Activated T-helper 1 cell treated with anti-CD3 and anti-CD28 coated beads, Interleukin-12 subunit alpha, Interleukin-12 subunit beta, Interleukin-2, Interleukin-4 antibody, amounts not matched to agents 30 ng/mL and 10 ng/mL and 1 ng/mL, durations not matched to agents 14 hours and 24 hours and 36 hours (primary cell): ENCODE measurements around the gene KCNQ1. TPM values are rescaled to one million over a fixed set of nuclear protein-coding genes. Genes with fewer than 3 reads are reported as not detected.

Source experiments
- DNase-seq: peaks from one replicate; pipeline ENCODE4 v3.0.0; 2021; ENCODE audit warnings: low spot score
- H3K27ac Mint-ChIP-seq: one replicate; pipeline ENCODE4 v1.8.0; 2021; ENCODE audit warnings: mild to moderate bottlenecking, mixed read lengths
- H3K27me3 Mint-ChIP-seq: one replicate; pipeline ENCODE4 v1.8.0; 2022; ENCODE audit warnings: mild to moderate bottlenecking, moderate library complexity, mixed read lengths; ENCODE audit not compliant: insufficient read depth
- H3K36me3 Mint-ChIP-seq: one replicate; pipeline ENCODE4 v1.8.0; 2021; ENCODE audit warnings: low read depth, mixed read lengths
- H3K4me1 Mint-ChIP-seq: one replicate; pipeline ENCODE4 v1.8.0; 2021; ENCODE audit warnings: low read depth, mixed read lengths
- H3K4me3 Mint-ChIP-seq: one replicate; pipeline ENCODE4 v1.8.0; 2021; ENCODE audit warnings: mild to moderate bottlenecking, moderate library complexity, mixed read lengths
- H3K9me3 Mint-ChIP-seq: one replicate; pipeline ENCODE4 v1.8.0; 2021; ENCODE audit warnings: mixed read lengths
- intact Hi-C: fragments of 100-400 bp; cut with micrococcal nuclease; formaldehyde crosslinking; loops from one replicate; pipeline ENCODE4 v1.15.1; 2024
- total RNA-seq: library from RNA; stranded (reverse); gene quantifications from 2 replicates; pipeline ENCODE4 v1.2.3, GENCODE V29; 2022

KCNQ1 gene
- total RNA-seq, 1 donor from 2014 or later = 6.4 TPM

DNA sequence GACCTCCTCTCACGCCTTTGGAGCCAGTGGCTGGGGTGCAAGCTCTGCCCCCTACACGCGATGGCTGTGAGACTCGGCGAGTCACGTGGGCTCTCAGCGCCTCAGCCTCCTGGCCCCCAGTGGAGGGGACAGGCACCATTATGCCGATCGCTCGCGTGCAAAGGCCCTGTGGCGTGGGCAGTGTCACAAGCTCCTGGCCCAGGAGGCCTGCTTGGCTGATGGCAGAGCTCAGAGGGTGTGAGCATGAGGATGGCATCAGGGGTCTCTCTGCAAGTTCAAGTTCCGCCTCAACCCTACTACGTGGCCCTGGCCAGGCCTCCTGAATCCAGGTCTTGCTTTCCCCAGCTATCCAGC is 345.7 kb downstream of the KCNQ1 start:
- peaks cover 17% of the 10 kb centered on the region for H3K27me3 Mint-ChIP-seq
- H3K27ac Mint-ChIP-seq = no peak overlapping the region
- no peaks in the 10 kb centered on the region for H3K4me1 Mint-ChIP-seq
- H3K4me3 Mint-ChIP-seq = no peak overlapping the region
- DNase-seq = no peak
- H3K36me3 Mint-ChIP-seq = no peaks in the 10 kb centered on the region
- intact Hi-C loops = no loop called here
- H3K9me3 Mint-ChIP-seq = peaks cover 3% of the 10 kb centered on the region

DNA sequence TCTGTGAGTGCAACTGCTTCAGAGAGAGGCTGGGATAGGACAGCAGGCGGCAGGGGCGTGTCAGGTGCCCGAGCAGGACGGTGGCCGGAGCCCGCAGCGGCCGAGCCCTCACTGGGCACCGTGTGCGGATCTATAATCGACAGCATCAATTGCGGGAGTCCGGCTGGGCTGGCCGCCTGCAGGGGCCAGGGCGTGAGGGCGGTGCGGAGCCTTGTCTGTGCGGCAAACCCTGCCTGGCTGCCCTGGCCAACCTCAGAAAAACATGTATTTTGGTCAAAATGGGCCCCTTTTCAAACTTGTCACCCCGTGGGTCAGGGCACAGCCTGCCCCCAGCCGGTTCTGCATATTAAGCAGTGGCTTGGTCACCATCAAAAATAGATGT is 346.3 kb downstream of the KCNQ1 start:
- Mint-ChIP-seq H3K36me3 (no peaks in the 10 kb centered on the region), H3K27ac (no peak overlapping the region), H3K27me3 (peaks cover 13% of the 10 kb centered on the region), H3K9me3 (peaks cover 3% of the 10 kb centered on the region), H3K4me3 (no peak overlapping the region), H3K4me1 (no peaks in the 10 kb centered on the region)
- intact Hi-C loops = no loop called here
- DNase-seq = no peak

DNA sequence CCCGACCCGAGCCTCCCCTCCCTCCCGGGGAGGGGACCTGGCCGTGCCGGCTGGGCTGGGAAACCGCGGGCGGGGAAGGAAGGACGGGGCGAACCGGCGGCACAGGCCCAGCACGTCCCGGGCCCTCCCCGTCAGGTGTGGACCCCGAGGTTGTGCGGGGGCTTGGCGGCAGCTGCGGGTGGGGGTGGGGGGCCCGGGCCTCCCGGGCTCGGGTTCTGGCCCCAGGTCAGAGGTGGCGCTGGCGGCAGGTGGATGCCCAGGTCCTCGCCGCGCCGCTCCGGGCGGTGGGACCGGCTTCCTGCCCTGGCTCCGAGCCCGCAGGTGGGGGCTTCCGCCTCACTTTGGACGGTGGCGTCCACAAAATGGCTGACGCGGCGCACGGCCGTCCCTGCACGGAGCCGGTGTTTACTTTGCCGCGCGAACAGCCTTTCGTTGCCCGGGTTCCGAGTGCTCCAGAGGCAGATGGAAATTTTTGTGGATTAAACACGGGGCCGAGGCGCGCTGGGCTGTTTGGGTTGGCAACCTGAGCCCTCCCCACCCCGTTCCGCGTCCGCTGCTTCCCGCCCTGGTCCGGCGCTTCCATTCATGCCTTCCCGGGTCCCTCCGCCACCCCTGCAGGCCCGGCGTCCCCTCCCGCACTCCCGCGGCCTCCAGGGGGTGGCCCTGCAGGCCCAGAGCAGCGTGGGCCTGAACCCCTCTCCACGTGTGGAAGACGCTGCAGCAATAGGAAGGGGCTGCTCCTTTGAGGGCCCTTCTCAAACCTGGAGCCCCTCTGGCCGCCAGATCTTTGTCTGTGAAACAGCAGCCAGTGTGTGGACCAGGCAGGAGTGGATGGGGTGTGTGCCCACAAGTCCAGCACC is 346.9 kb downstream of the KCNQ1 start:
- H3K27me3 Mint-ChIP-seq = peaks cover 9% of the 10 kb centered on the region
- intact Hi-C loops = no loop called here
- no peaks in the 10 kb centered on the region for H3K36me3 Mint-ChIP-seq
- DNase-seq = no peak
- H3K27ac Mint-ChIP-seq = no peak overlapping the region
- no peaks in the 10 kb centered on the region for H3K9me3 Mint-ChIP-seq
- no peaks in the 10 kb centered on the region for H3K4me1 Mint-ChIP-seq
- H3K4me3 Mint-ChIP-seq = peak overlapping the region; percentile 39

DNA sequence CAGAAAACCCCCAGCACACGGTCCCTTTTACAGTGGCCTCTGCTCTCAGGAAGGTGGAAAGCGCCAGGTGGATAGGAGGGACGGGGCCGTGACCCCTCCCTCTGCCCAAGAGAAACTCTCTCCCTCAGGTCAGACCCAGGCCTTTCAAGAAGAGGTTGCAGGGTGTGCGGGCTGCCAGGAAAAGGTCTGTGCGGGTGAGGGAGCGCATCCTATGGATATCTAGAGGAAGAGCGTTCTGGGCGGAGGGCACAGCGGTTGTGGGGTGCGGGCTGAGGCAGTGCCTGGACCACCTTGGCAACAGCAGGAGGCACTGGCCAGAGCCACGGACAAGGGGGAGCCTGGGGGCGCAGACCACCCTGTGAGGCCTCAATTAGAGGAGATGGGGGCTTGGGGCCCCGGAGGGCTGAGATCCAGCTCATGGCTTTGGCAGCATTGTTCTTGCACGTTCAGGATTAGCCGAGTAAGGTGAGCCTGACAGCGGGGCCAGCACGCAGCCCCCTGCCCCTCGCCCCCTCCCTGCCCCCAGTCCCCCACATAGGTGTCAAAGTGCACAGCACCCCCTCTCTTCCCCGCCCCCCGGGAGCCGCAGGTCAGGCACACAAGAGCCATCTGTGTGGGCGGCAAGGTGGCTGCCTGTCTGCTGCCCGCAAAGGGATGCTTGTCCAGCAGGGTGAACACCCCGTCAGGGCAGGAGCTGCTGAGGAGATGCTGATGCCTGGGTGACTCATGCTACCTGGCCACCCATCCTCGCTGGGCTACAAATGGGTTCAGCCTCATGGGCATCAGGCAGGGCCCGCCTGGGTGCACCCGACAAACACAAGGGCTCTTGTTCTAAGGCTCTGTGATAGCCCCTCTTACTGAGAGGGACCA is 347.8 kb downstream of the KCNQ1 start:
- Mint-ChIP-seq H3K4me1 (no peaks in the 10 kb centered on the region), H3K27ac (no peak overlapping the region), H3K9me3 (no peaks in the 10 kb centered on the region), H3K4me3 (peak overlapping the region; percentile 39), H3K36me3 (no peaks in the 10 kb centered on the region), H3K27me3 (peaks cover 9% of the 10 kb centered on the region)
- intact Hi-C loops = no loop called here
- DNase-seq = no peak

DNA sequence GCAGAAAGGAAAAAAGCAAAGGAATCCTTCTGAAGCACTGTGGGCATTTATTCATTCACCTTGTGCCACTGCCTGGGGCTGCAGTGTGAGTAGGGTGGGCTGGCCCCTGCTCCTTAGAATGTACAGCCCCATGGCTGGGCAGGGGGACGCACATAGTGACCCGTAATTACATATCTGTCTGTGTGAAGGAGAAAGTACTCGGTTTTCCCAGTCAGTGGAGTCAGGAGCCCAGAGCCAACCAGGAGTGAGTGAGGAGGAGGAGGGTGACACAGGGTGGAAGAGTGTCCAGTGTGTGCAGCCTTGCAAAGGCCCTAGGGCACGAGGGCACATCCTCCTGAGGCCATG is 348.9 kb downstream of the KCNQ1 start:
- Mint-ChIP-seq H3K9me3 (no peaks in the 10 kb centered on the region), H3K27me3 (peaks cover 6% of the 10 kb centered on the region), H3K4me1 (no peaks in the 10 kb centered on the region), H3K36me3 (no peaks in the 10 kb centered on the region), H3K27ac (no peak overlapping the region), H3K4me3 (no peak overlapping the region)
- DNase-seq = no peak
- intact Hi-C loops = no loop called here

DNA sequence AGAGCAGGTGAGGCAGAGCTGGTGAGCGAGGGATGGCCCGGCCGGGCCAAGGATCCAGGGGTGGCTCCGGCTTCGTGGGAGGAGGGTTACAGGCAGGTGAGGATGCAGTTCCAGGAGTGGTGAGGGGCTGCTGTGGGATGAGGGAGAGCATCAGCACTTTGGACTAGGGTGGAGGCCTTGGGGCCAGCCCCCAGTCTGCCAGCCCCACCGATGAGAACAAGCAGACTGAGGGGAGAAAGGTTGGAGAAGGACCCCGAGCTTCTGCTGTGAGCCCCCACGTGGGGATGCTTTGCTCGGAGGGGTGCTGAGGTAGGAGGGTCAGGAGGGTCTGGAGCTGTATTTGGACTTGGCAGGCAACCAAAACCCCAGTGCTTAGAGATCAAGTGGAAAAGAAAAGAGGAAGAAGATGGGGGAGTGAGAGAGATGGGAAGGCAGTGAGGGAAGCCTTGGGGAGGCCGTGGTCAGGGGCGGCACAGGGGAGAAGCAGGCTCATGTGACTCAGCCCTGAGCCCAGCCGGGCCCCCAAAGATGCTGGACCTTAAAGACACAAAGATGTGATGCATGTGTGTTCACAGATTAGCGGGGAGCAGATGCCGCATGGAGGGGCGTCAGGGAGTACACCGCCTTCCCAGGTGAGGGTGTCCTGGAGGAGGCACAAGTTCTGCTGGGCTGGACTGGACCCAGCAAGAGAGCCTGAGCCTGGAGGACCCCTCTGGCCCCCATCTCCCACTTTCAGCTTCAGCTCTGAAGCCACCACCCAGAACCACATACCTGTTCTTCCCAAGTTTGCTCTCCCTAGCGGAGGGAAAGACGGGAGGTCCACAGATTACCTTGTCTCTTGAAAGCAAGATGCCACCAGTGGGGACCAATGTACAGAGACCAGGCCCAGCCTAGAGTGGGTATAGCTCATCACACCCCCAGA is 349.5 kb downstream of the KCNQ1 start:
- H3K27me3 Mint-ChIP-seq = peaks cover 6% of the 10 kb centered on the region
- no peak overlapping the region for H3K4me3 Mint-ChIP-seq
- no peak for DNase-seq
- no peak overlapping the region for H3K27ac Mint-ChIP-seq
- no peaks in the 10 kb centered on the region for H3K4me1 Mint-ChIP-seq
- intact Hi-C loops = no loop called here
- H3K9me3 Mint-ChIP-seq = no peaks in the 10 kb centered on the region
- no peaks in the 10 kb centered on the region for H3K36me3 Mint-ChIP-seq

DNA sequence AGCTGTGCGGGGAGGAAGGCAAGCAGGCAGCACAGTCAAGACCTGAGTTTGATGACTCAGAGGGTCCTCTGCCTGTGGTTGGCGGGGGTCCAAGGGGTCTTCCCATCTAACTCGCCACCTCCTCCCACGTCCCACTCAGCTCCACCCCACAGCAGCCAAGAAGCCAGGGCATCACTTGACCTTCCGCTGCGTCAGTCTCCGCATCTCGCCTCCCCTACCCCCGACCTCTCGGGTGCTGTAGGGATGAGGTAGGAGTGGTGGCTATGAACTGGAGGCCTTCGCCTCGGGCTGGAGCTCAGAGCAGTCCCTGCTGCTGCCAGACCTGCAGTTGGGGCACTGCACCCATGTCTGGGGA is 350.1 kb downstream of the KCNQ1 start:
- Mint-ChIP-seq H3K4me3 (no peak overlapping the region), H3K27ac (no peak overlapping the region), H3K9me3 (no peaks in the 10 kb centered on the region), H3K36me3 (no peaks in the 10 kb centered on the region), H3K4me1 (no peaks in the 10 kb centered on the region), H3K27me3 (peaks cover 6% of the 10 kb centered on the region)
- intact Hi-C loops = no loop called here
- DNase-seq = no peak

DNA sequence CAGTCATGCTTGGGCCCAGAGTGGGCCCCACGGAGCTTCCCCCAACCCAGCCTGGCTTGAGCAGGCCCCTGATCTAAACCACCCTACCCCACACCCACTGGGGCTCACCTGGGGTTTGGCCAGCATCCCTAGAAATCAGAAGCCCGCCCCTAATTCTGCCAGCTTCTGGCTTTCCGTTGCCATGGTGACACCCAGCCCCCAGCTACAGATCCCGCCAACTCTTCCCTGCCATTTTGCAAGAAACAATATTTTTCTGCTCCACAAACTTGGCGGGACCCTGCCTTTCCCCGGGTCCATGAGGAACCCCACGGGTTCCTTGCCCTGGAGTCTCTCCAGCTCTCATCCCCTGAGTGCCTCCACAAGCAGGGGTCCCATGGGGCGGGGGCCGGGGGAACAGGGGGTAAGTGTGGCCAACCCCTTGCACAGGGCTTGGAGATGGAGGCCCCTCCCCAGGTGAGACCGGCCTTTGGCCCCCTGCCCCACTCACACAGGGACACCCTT is 350.7 kb downstream of the KCNQ1 start:
- Mint-ChIP-seq H3K27me3 (peaks cover 6% of the 10 kb centered on the region), H3K4me1 (no peaks in the 10 kb centered on the region), H3K4me3 (no peak overlapping the region), H3K9me3 (no peaks in the 10 kb centered on the region), H3K36me3 (no peaks in the 10 kb centered on the region), H3K27ac (no peak overlapping the region)
- intact Hi-C loops = no loop called here
- no peak for DNase-seq

DNA sequence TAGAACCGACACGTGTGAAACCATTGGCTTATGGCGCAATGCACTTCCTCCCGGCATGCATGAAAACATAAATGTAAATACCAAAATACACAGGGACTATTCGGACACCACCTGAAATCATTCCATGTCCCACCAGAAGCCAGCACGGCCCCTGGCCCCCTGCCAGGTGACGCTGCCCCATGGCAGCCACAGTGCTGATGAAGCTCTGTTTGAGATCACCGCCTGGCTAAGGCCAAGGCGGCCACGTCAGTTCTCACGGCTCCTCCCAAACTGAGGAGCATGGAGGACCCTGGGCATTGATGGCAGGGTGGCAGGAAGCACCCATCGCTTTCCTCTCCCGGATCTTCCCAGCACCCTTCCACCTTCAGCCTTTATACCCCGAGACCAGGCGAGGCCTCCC is 351.3 kb downstream of the KCNQ1 start:
- peaks cover 2% of the 10 kb centered on the region for H3K27me3 Mint-ChIP-seq
- H3K4me3 Mint-ChIP-seq = no peak overlapping the region
- intact Hi-C loops = no loop called here
- H3K27ac Mint-ChIP-seq = no peak overlapping the region
- no peaks in the 10 kb centered on the region for H3K9me3 Mint-ChIP-seq
- no peak for DNase-seq
- no peaks in the 10 kb centered on the region for H3K4me1 Mint-ChIP-seq
- no peaks in the 10 kb centered on the region for H3K36me3 Mint-ChIP-seq

DNA sequence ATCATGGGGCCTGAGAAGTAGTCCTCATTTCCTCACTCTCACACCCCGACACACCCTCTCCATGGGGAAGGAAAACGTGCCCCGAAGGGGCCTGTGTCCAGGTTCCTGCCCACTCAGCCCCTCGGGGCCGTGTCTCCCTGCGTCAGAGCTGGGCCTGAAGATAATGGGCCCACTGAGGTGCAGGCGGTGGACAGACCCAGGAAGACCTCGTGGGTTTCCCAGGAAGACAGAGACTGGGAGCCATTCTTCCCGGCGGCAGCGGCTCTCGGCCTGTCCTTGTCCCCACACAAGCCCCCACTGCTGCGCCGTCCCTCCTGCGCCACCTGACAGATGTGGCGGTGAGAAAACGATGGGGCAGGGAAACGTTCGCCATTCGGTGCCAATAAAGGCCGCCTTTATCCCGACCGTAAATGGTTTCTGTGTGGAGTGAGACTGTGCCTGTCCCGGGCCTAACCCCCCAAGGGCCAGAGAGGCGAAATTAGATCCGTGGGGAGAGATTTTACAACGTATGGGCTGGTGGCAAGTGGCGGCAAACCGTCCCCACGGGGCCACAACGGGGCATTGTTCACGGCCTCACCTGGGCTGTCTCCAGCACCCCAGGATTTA is 351.8 kb downstream of the KCNQ1 start:
- H3K4me1 Mint-ChIP-seq = no peaks in the 10 kb centered on the region
- no peak overlapping the region for H3K27ac Mint-ChIP-seq
- no peaks in the 10 kb centered on the region for H3K9me3 Mint-ChIP-seq
- H3K4me3 Mint-ChIP-seq = no peak overlapping the region
- no peak for DNase-seq
- intact Hi-C loops = no loop called here
- H3K36me3 Mint-ChIP-seq = no peaks in the 10 kb centered on the region
- peaks cover 2% of the 10 kb centered on the region for H3K27me3 Mint-ChIP-seq

DNA sequence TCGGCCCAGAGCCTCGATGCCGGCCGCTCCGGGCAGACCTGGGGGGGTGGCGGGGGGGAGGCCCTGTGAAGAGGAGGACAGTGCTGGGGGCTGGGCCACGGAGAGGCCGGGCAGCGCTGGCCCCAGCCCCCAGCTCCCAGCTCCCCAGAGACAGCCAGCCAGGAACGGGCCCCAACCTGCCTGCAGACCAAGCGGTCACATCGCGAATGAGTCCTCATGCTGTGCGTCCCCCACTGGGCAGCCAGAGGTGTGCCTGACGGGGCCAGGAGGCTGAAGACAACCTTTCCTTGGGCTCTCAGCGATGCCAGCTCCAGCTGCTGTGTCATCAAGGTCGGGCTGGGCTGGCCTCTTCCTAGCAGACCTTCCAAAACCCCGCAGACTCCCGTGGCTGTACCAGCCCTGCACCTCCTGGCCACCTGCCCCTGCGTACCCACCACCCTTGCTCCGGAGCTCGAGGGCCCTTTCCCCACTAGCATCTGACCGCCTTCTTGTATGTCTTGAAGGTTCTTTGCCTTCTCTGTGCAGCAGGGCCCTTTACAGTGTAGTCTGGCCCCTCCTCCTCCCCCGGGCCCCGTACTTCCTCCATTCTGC is 352.4 kb downstream of the KCNQ1 start:
- Mint-ChIP-seq H3K9me3 (no peaks in the 10 kb centered on the region), H3K27ac (no peak overlapping the region), H3K27me3 (peaks cover 2% of the 10 kb centered on the region), H3K36me3 (no peaks in the 10 kb centered on the region), H3K4me3 (no peak overlapping the region), H3K4me1 (no peaks in the 10 kb centered on the region)
- intact Hi-C loops = no loop called here
- no peak for DNase-seq

DNA sequence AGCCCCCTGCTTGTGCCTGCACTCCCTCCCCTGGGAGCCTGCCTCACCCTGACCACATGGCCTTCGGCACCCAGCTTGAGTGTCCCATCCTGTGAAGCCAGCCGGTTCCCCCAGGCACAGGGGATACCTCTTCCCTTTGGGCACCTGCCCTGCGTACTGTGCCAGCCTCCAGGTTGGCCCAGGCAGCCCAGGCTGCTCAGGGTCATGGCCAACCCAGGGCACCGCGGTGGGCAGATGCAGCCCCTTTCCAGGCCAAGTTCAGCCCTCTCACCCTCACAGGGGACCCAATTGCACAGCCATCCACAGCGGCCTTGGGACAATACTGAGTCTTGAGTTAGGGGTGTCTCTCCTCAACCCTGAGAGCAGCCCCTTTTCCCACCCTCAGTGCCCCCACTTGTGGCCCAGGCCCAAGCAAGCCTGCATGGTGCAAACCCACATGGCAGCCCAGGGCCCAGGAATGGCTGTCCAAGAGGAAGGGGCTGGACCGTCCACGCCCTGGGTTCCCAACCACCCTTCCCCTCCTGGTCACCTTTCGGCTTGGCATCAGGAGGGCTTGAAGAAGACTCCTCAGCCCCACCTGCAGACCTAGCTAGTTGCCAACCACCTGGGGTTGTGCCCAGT is 353.0 kb downstream of the KCNQ1 start:
- Mint-ChIP-seq H3K27ac (no peak overlapping the region), H3K4me1 (no peaks in the 10 kb centered on the region), H3K36me3 (no peaks in the 10 kb centered on the region), H3K9me3 (no peaks in the 10 kb centered on the region), H3K27me3 (peaks cover 2% of the 10 kb centered on the region), H3K4me3 (no peak overlapping the region)
- DNase-seq = no peak
- intact Hi-C loops = no loop called here
